ENCODE data around the gene SLC39A10.

- TF ChIP-seq POLR2A (IDR thresholded peaks at IDR 0.05) (no peak), CTCF (IDR thresholded peaks at IDR 0.05) (no peak)
Measured at GRCh38 chr2:195734395-195734794, 77.4 kb downstream of the SLC39A10 start.
